ENCODE measurements around the gene GSN. TPM values are rescaled to one million over a fixed set of nuclear protein-coding genes. Genes with fewer than 3 reads are reported as not detected.

GSN gene
- total and polyA plus RNA-seq, 9 of the 15 experiments (the other 6 are each of a cell fraction or from before 2014, with no cell fraction given), result 0.39 to 16.6 (median 8.2) TPM

DNA sequence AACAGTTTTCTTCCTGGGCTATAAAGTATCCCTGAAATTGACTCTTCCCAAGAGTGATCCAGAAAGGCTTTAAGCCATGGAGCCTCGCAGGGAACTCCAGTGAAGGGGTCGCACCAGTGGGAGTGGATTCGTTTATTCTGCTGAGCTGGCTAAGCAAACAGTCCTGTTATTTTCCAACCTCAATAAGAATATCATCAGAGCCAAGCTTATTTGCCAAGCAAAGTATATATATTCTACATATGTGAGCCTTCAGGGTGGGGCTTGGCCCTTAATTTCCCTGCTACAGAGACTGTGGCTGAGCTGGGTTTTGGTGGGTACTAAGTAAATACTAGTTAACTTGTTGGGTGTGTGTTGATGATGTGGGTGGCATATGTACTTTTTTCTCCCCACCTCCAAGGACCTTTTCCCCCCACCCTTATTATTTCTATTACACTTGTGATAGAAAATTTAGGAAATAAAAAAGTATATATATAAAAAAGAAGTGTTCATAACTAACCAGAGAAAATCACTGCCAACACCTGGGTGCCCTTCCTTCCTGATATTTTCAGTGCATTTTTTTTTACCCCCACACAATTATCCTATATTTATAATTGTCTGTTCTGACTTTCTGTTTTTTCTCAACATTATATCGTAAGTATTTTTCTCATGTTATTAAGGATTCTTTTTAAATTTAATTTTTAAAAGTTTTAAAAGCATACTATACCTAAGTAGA is 5.3 kb downstream of the GSN start:
- Histone ChIP-seq H3K9ac (ENCODE audit: insufficient read depth in 1 of 2, low read depth in 2 of 2, low read length in 2 of 2) (no peak overlapping the region), H3K36me3 (ENCODE audit: control insufficient read depth, insufficient read depth, low read length) (no peaks in the 10 kb centered on the region), H3K9me1 (ENCODE audit: control insufficient read depth, insufficient read depth, low read length) (no peaks in the 10 kb centered on the region), H3K4me1 (replicated peaks in 1 of 2; ENCODE audit: control insufficient read depth in 2 of 2, insufficient read depth in 2 of 2, low read length in 2 of 2) (peaks cover 7 to 28% of the 10 kb centered on the region in 2 experiments), H3K4me2 (ENCODE audit: insufficient read depth, low read length) (no peak overlapping the region), H3K4me3 (no peak overlapping the region), H2AFZ (ENCODE audit: low read depth, low read length) (no peak overlapping the region), H3K27ac (ENCODE audit: extremely low read depth, low read depth, low read length) (no peak overlapping the region), H3K9me3 (replicated peaks; ENCODE audit: control insufficient read depth, insufficient read depth, low read depth, low read length) (no peaks in the 10 kb centered on the region), H4K20me1 (replicated peaks; ENCODE audit: control insufficient read depth, insufficient read depth, low read length) (no peaks in the 10 kb centered on the region), H3K79me2 (ENCODE audit: control insufficient read depth, insufficient read depth, low read length) (no peaks in the 10 kb centered on the region), H3K27me3 (ENCODE audit: control insufficient read depth in 2 of 2, insufficient read depth in 2 of 2, low read length in 2 of 2) (no peaks in the 10 kb centered on the region)
- ChIA-PET CTCF (ENCODE audit: low intra/inter-chr PET ratio) (no interaction called here), POLR2A (no interaction called here)
- in situ Hi-C loops (cut with MboI) (no loop called here), intact Hi-C loops (cut with micrococcal nuclease) (no loop called here)
- no TSS peak for BruUV-seq (replicated peaks)
- FAIRE-seq (no peak), DNase-seq (ENCODE audit: extremely low read depth in 1 of 4, low spot score in 3 of 4) (no peak), ATAC-seq (no peak)
- 63% methylated on average over 4 of the region's 4 CpGs for WGBS (ENCODE audit: insufficient coverage, low coverage, missing lambda C conversion rate)
- TF ChIP-seq, protein P1, sequence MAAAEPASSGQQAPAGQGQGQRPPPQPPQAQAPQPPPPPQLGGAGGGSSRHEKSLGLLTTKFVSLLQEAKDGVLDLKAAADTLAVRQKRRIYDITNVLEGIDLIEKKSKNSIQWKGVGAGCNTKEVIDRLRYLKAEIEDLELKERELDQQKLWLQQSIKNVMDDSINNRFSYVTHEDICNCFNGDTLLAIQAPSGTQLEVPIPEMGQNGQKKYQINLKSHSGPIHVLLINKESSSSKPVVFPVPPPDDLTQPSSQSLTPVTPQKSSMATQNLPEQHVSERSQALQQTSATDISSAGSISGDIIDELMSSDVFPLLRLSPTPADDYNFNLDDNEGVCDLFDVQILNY (CRISPR knock-in tag; IDR thresholded peaks at IDR 0.05), result no peak
- TF ChIP-seq, protein P2, sequence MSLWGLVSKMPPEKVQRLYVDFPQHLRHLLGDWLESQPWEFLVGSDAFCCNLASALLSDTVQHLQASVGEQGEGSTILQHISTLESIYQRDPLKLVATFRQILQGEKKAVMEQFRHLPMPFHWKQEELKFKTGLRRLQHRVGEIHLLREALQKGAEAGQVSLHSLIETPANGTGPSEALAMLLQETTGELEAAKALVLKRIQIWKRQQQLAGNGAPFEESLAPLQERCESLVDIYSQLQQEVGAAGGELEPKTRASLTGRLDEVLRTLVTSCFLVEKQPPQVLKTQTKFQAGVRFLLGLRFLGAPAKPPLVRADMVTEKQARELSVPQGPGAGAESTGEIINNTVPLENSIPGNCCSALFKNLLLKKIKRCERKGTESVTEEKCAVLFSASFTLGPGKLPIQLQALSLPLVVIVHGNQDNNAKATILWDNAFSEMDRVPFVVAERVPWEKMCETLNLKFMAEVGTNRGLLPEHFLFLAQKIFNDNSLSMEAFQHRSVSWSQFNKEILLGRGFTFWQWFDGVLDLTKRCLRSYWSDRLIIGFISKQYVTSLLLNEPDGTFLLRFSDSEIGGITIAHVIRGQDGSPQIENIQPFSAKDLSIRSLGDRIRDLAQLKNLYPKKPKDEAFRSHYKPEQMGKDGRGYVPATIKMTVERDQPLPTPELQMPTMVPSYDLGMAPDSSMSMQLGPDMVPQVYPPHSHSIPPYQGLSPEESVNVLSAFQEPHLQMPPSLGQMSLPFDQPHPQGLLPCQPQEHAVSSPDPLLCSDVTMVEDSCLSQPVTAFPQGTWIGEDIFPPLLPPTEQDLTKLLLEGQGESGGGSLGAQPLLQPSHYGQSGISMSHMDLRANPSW (CRISPR knock-in tag; IDR thresholded peaks at IDR 0.05), result no peak
- TF ChIP-seq DIDO1 (tag; IDR thresholded peaks at IDR 0.05; ENCODE audit: low read depth) (no peak), MTF1 (CRISPR knock-in tag; IDR thresholded peaks at IDR 0.05; ENCODE audit: borderline replicate concordance) (no peak), TEAD2 (tag; IDR thresholded peaks at IDR 0.05) (no peak), ZNF586 (CRISPR knock-in tag; conservative IDR thresholded peaks at IDR 0.05) (no peak), TOE1 (IDR thresholded peaks at IDR 0.05; ENCODE audit: borderline replicate concordance) (no peak), TOE1 (CRISPR knock-in tag; IDR thresholded peaks at IDR 0.05; ENCODE audit: borderline replicate concordance, low read depth) (no peak), BACH1 (tag; IDR thresholded peaks at IDR 0.05) (no peak)
- TF ChIP-seq, protein P3, sequence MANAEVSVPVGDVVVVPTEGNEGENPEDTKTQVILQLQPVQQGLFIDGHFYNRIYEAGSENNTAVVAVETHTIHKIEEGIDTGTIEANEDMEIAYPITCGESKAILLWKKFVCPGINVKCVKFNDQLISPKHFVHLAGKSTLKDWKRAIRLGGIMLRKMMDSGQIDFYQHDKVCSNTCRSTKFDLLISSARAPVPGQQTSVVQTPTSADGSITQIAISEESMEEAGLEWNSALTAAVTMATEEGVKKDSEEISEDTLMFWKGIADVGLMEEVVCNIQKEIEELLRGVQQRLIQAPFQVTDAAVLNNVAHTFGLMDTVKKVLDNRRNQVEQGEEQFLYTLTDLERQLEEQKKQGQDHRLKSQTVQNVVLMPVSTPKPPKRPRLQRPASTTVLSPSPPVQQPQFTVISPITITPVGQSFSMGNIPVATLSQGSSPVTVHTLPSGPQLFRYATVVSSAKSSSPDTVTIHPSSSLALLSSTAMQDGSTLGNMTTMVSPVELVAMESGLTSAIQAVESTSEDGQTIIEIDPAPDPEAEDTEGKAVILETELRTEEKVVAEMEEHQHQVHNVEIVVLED (CRISPR knock-in tag; IDR thresholded peaks at IDR 0.05), result no peak
- TF ChIP-seq, protein P4, sequence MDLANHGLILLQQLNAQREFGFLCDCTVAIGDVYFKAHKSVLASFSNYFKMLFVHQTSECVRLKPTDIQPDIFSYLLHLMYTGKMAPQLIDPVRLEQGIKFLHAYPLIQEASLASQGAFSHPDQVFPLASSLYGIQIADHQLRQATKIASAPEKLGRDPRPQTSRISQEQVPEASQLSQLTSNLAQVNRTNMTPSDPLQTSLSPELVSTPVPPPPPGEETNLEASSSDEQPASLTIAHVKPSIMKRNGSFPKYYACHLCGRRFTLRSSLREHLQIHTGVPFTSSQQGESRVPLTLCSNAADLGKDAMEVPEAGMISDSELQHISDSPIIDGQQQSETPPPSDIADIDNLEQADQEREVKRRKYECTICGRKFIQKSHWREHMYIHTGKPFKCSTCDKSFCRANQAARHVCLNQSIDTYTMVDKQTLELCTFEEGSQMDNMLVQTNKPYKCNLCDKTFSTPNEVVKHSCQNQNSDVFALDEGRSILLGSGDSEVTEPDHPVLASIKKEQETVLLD (IDR thresholded peaks at IDR 0.05), result no peak

Data from K562 (cell line).